Measurements from ENCODE around the gene MAN2A2.
"Not testable (repeated sequence)": the region's sequence is repeated elsewhere in the genome, so short reads cannot be mapped to it uniquely, and the experiment has no call there.

MAN2A2 gene

GRCh38 chr15:90904746-90905145 is 1.6 kb downstream of the MAN2A2 start:
- no peak overlapping the region for H3K4me3 ChIP-seq (ENCODE audit: low read depth, low read length)
- TF ChIP-seq CTCF (IDR thresholded peaks at IDR 0.05; ENCODE audit: low read depth, low read length) = no peak
- no peak for DNase-seq (ENCODE audit: low read depth, low spot score)
- in situ Hi-C loops (cut with HindIII; ENCODE audit: low sequenced_read_pairs) = no loop called here

GRCh38 chr15:90905306-90906180 is 2.4 kb downstream of the MAN2A2 start:
- no peak overlapping the region for H3K4me3 ChIP-seq (ENCODE audit: low read depth, low read length)
- TF ChIP-seq CTCF (IDR thresholded peaks at IDR 0.05; ENCODE audit: low read depth, low read length) = no peak
- no peak for DNase-seq (ENCODE audit: low read depth, low spot score)
- in situ Hi-C loops (cut with HindIII; ENCODE audit: low sequenced_read_pairs) = no loop called here

- no peak overlapping the region for H3K4me3 ChIP-seq (ENCODE audit: low read depth, low read length)
- DNase-seq (ENCODE audit: low read depth, low spot score) = no peak
- no peak for TF ChIP-seq CTCF (IDR thresholded peaks at IDR 0.05; ENCODE audit: low read depth, low read length)
- in situ Hi-C loops (cut with HindIII; ENCODE audit: low sequenced_read_pairs) = no loop called here
These were observed 3.2 kb downstream of the MAN2A2 start for GRCh38 chr15:90906181-90906849.

GRCh38 chr15:90907051-90907660 is 4.1 kb downstream of the MAN2A2 start:
- H3K4me3 ChIP-seq (ENCODE audit: low read depth, low read length) = no peak overlapping the region
- no peak for TF ChIP-seq CTCF (IDR thresholded peaks at IDR 0.05; ENCODE audit: low read depth, low read length)
- in situ Hi-C loops (cut with HindIII; ENCODE audit: low sequenced_read_pairs) = no loop called here
- DNase-seq (ENCODE audit: low read depth, low spot score) = no peak

GRCh38 chr15:90907838-90908507 is 4.9 kb downstream of the MAN2A2 start:
- in situ Hi-C loops (cut with HindIII; ENCODE audit: low sequenced_read_pairs) = no loop called here
- no peak for TF ChIP-seq CTCF (IDR thresholded peaks at IDR 0.05; ENCODE audit: low read depth, low read length)
- no peak for DNase-seq (ENCODE audit: low read depth, low spot score)
- no peak overlapping the region for H3K4me3 ChIP-seq (ENCODE audit: low read depth, low read length)

- in situ Hi-C loops (cut with HindIII; ENCODE audit: low sequenced_read_pairs); DNase-seq (ENCODE audit: low read depth, low spot score); H3K4me3 ChIP-seq (ENCODE audit: low read depth, low read length): not testable (repeated sequence)
These were observed 6.3 kb downstream of the MAN2A2 start for GRCh38 chr15:90909449-90909848.
